Trophoblast cell (in vitro differentiated cells and primary cell): ENCODE measurements around the gene RTKN.

Source experiments
- DNase-seq, 2 donors: peaks; one replicate each; pipeline ENCODE4 v3.0.0-alpha.2; 2016
- H2AFZ ChIP-seq: 2 replicates; pipeline ENCODE4 v1.6.1; 2013; ENCODE audit warnings: low read length, moderate library complexity, mild to moderate bottlenecking; ENCODE audit not compliant: insufficient read depth, poor library complexity
- H2AK5ac ChIP-seq: 2 replicates; pipeline ENCODE4 v1.6.1; 2013; ENCODE audit warnings: mild to moderate bottlenecking, low read length
- H2BK120ac ChIP-seq: 2 replicates; pipeline ENCODE4 v1.6.1; 2013; ENCODE audit warnings: low read length, mild to moderate bottlenecking, moderate library complexity; ENCODE audit not compliant: insufficient read depth, poor library complexity
- H2BK12ac ChIP-seq: 2 replicates; pipeline ENCODE4 v1.6.1; 2013; ENCODE audit warnings: mild to moderate bottlenecking, low read length, moderate library complexity
- H2BK5ac ChIP-seq: 2 replicates; pipeline ENCODE4 v1.6.1; 2013; ENCODE audit warnings: low read length, low read depth, moderate library complexity, mild to moderate bottlenecking; ENCODE audit not compliant: poor library complexity
- H3K14ac ChIP-seq: 2 replicates; pipeline ENCODE4 v1.6.1; 2013; ENCODE audit warnings: mild to moderate bottlenecking, low read length
- H3K18ac ChIP-seq: 2 replicates; pipeline ENCODE4 v1.6.1; 2013; ENCODE audit warnings: mild to moderate bottlenecking, low read length
- H3K23ac ChIP-seq: 2 replicates; pipeline ENCODE4 v1.6.1; 2013; ENCODE audit warnings: low read length
- H3K27ac ChIP-seq: 2 replicates; pipeline ENCODE4 v1.5.1; 2013; ENCODE audit warnings: low read depth, mild to moderate bottlenecking, inconsistent platforms, low read length, moderate library complexity
- H3K27me3 ChIP-seq: 2 replicates; pipeline ENCODE4 v1.6.1; 2013; ENCODE audit warnings: inconsistent platforms, mild to moderate bottlenecking, low read length, moderate library complexity; ENCODE audit not compliant: insufficient read depth
- H3K36me3 ChIP-seq, 2 experiments: 1 replicate in 1 of 2; 2 replicates in 1 of 2; pipeline ENCODE4 v1.6.1; 2013; ENCODE audit warnings: low read length in 2 of 2, mild to moderate bottlenecking in 2 of 2, moderate library complexity in 1 of 2; ENCODE audit not compliant: insufficient read depth in 2 of 2, control insufficient read depth in 1 of 2
- H3K4ac ChIP-seq: 2 replicates; pipeline ENCODE4 v1.6.1; 2013; ENCODE audit warnings: low read depth, mild to moderate bottlenecking, low read length, moderate library complexity
- H3K4me1 ChIP-seq, 2 experiments: 1 replicate in 1 of 2; 2 replicates in 1 of 2; pipeline ENCODE4 v1.6.1; 2013; ENCODE audit warnings: low read length in 2 of 2, mild to moderate bottlenecking in 2 of 2, moderate library complexity in 1 of 2; ENCODE audit not compliant: insufficient read depth in 2 of 2, control insufficient read depth in 1 of 2
- H3K4me2 ChIP-seq: 2 replicates; pipeline ENCODE4 v1.6.1; 2013; ENCODE audit warnings: inconsistent platforms, mild to moderate bottlenecking, low read length, moderate library complexity
- H3K4me3 ChIP-seq: 2 replicates; pipeline ENCODE4 v1.5.1; 2013; ENCODE audit warnings: mild to moderate bottlenecking, low read depth, low read length, inconsistent platforms
- H3K79me1 ChIP-seq: one replicate; pipeline ENCODE4 v1.6.1; 2013; ENCODE audit warnings: low read length
- H3K79me2 ChIP-seq: 2 replicates; pipeline ENCODE4 v1.6.1; 2013; ENCODE audit warnings: low read length, mild to moderate bottlenecking; ENCODE audit not compliant: control insufficient read depth, insufficient read depth, poor library complexity
- H3K9ac ChIP-seq: 2 replicates; pipeline ENCODE4 v1.6.1; 2013; ENCODE audit warnings: mild to moderate bottlenecking, low read length
- H3K9me3 ChIP-seq: 2 replicates; pipeline ENCODE4 v1.6.1; 2013; ENCODE audit warnings: low read depth, mild to moderate bottlenecking, control low read depth, inconsistent platforms, low read length; ENCODE audit not compliant: insufficient read depth
- H4K12ac ChIP-seq: 2 replicates; pipeline ENCODE4 v1.6.1; 2013; ENCODE audit warnings: low read depth, mild to moderate bottlenecking, low read length, moderate library complexity
- H4K8ac ChIP-seq: 2 replicates; pipeline ENCODE4 v1.6.1; 2013; ENCODE audit warnings: low read depth, mild to moderate bottlenecking, low read length, moderate library complexity
- H4K91ac ChIP-seq: one replicate; pipeline ENCODE4 v1.6.1; 2013; ENCODE audit warnings: low read depth, mild to moderate bottlenecking, low read length, moderate library complexity
- WGBS: extraction: QIAGEN DNeasy Blood & Tissue Kit; methylation state at CpG from one replicate; pipeline ENCODE4 v1.1.7; 2013; ENCODE audit warnings: missing lambda C conversion rate; ENCODE audit not compliant: insufficient read length, insufficient coverage; ENCODE audit errors: extremely low coverage; 5-methylcytosine and 5-hydroxymethylcytosine counted together

The RTKN gene

GRCh38 chr2:74458938-74459363 lies 17.2 kb upstream of the RTKN start:
- no peaks in the 10 kb centered on the region for H3K27me3 ChIP-seq
- no CpG with 5 or more reads among the region's 10 CpGs for WGBS
- peak overlapping the region; percentile 87 for H3K14ac ChIP-seq
- H2BK120ac ChIP-seq, result peak overlapping the region; percentile 61
- H4K8ac ChIP-seq, result peak overlapping the region; percentile 83
- peak overlapping the region; percentile 91 for H4K91ac ChIP-seq
- H2BK5ac ChIP-seq, result peak overlapping the region; percentile 51
- peaks cover 3% of the 10 kb centered on the region for H3K9me3 ChIP-seq
- H3K4me3 ChIP-seq, result peak overlapping the region; percentile 80
- peak overlapping the region; percentile 26 for H2BK12ac ChIP-seq
- peak overlapping the region; percentile 61 for H2AFZ ChIP-seq
- H3K4me2 ChIP-seq, result peak overlapping the region; percentile 78
- peak overlapping the region; percentile 91 for H2AK5ac ChIP-seq
- peak overlapping the region; percentile 48 for H3K27ac ChIP-seq
- DNase-seq, result no peak
- peaks cover 7 to 13% of the 10 kb centered on the region in 2 experiments for H3K4me1 ChIP-seq
- peaks cover 13% of the 10 kb centered on the region for H3K79me1 ChIP-seq
- peaks cover 10% of the 10 kb centered on the region for H3K79me2 ChIP-seq
- H3K23ac ChIP-seq, result no peak overlapping the region
- H3K4ac ChIP-seq, result peak overlapping the region; percentile 96
- peak overlapping the region; percentile 88 for H3K18ac ChIP-seq
- H3K36me3 ChIP-seq, result peaks cover 34% of the 10 kb centered on the region in 2 experiments
- peak overlapping the region; percentile 95 for H4K12ac ChIP-seq
- peak overlapping the region; percentile 96 for H3K9ac ChIP-seq

GRCh38 chr2:74458132-74458937 lies 16.6 kb upstream of the RTKN start, which contains the start of gene WBP1:
Gene WBP1 (plus strand): TSS chr2:74458438. CDS start chr2:74458603, 165 bp downstream.
- Histone ChIP-seq H3K14ac (peak within 1 kb of the TSS; percentile 87), H2AK5ac (peak within 1 kb of the TSS; percentile 91), H4K8ac (peak within 1 kb of the TSS; percentile 87), H3K4me1 (peaks cover 7 to 13% of the 10 kb centered on the region in 2 experiments), H3K4ac (peak within 1 kb of the TSS; percentile 96), H2BK12ac (peak within 1 kb of the TSS; percentile 26), H2AFZ (peak within 1 kb of the TSS; percentile 62), H3K23ac (no peak within 1 kb of the TSS), H3K36me3 (peaks cover 33 to 34% of the 10 kb centered on the region in 2 experiments), H2BK5ac (peak within 1 kb of the TSS; percentile 84), H4K91ac (peak within 1 kb of the TSS; percentile 91), H4K12ac (peak within 1 kb of the TSS; percentile 95), H3K9me3 (peaks cover 3% of the 10 kb centered on the region), H2BK120ac (peak within 1 kb of the TSS; percentile 67), H3K79me2 (peaks cover 10% of the 10 kb centered on the region), H3K27me3 (no peaks in the 10 kb centered on the region), H3K18ac (peak within 1 kb of the TSS; percentile 88), H3K79me1 (peaks cover 13% of the 10 kb centered on the region), H3K9ac (peak within 1 kb of the TSS; percentile 96), H3K4me3 (peak within 1 kb of the TSS; percentile 80), H3K27ac (peak within 1 kb of the TSS; percentile 98), H3K4me2 (peak within 1 kb of the TSS; percentile 86)
- peak; percentile 100 for DNase-seq
- no CpG with 5 or more reads among the region's 38 CpGs for WGBS

DNA sequence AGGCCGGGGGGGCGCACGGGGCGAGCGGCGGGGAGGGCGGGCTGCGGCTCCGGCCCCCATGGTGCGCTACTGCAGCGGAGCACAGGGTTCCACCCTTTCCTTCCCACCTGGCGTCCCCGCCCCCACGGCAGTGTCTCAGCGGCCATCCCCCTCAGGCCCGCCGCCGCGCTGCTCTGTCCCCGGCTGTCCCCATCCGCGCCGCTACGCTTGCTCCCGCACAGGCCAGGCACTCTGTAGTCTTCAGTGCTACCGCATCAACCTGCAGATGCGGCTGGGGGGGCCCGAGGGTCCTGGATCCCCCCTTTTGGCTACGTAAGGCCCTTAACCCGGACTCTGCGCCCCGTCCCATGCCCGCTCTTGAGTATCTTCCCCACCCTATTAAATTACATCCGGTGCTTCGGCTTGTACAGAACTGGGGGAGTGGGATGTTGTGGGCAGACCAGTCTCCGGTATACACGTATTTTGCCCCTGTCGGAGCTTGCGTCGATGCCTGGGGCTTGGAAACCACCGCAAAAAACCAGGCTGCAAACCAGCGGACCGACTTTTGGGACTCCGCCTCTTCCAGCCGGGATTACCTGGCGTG lies 15.9 kb upstream of the RTKN start:
- H3K4me3 ChIP-seq, result peak overlapping the region; percentile 78
- no CpG with 5 or more reads among the region's 46 CpGs for WGBS

DNA sequence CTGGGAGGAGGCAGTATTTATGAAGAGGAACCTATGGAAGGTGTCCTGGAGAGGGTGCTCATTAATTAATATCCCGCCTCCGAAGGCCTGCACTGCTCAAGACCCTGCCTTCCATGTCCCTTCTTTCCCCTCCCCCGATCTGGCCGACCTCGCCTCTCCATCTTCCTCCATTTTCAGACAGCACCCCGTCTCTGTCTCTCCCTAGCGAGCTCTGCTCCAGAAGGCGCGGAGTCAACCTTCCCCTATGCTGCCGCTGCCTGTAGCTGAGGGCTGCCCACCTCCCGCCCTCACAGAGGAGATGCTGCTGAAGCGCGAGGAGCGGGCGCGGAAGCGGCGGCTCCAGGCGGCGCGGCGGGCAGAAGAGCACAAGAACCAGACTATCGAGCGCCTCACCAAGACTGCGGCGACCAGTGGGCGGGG lies 15.4 kb upstream of the RTKN start:
- Histone ChIP-seq H3K36me3 (peaks cover 21 to 24% of the 10 kb centered on the region in 2 experiments), H3K79me1 (peaks cover 13% of the 10 kb centered on the region), H3K23ac (no peak overlapping the region), H2BK120ac (peak overlapping the region; percentile 67), H3K9ac (peak overlapping the region; percentile 50), H2AK5ac (no peak overlapping the region), H4K91ac (peak overlapping the region; percentile 87), H3K9me3 (peaks cover 3% of the 10 kb centered on the region), H3K14ac (peak overlapping the region; percentile 76), H3K4me1 (peaks cover 7 to 13% of the 10 kb centered on the region in 2 experiments), H3K4ac (peak overlapping the region; percentile 72), H3K27me3 (no peaks in the 10 kb centered on the region), H3K27ac (peak overlapping the region; percentile 98), H3K18ac (peak overlapping the region; percentile 36), H2AFZ (peak overlapping the region; percentile 28), H2BK12ac (peak overlapping the region; percentile 3), H3K4me2 (peak overlapping the region; percentile 86), H3K4me3 (peak overlapping the region; percentile 78), H4K12ac (peak overlapping the region; percentile 22), H3K79me2 (peaks cover 10% of the 10 kb centered on the region), H2BK5ac (peak overlapping the region; percentile 32), H4K8ac (peak overlapping the region; percentile 83)
- DNase-seq, result no peak
- no CpG with 5 or more reads among the region's 27 CpGs for WGBS

More for the DNA sequence above, 15.9 kb upstream of the RTKN start:
- Histone ChIP-seq H3K4me2 (peak overlapping the region; percentile 86), H3K14ac (peak overlapping the region; percentile 87), H3K27me3 (no peaks in the 10 kb centered on the region), H3K4me1 (peaks cover 7 to 13% of the 10 kb centered on the region in 2 experiments), H4K8ac (peak overlapping the region; percentile 87), H2AFZ (peak overlapping the region; percentile 62), H3K4ac (peak overlapping the region; percentile 18), H4K91ac (peak overlapping the region; percentile 83), H3K18ac (peak overlapping the region; percentile 73), H3K36me3 (peaks cover 26 to 29% of the 10 kb centered on the region in 2 experiments), H3K9me3 (peaks cover 3% of the 10 kb centered on the region), H3K79me2 (peaks cover 10% of the 10 kb centered on the region), H3K27ac (peak overlapping the region; percentile 98), H3K23ac (no peak overlapping the region), H4K12ac (peak overlapping the region; percentile 80), H2AK5ac (peak overlapping the region; percentile 42), H3K79me1 (peaks cover 13% of the 10 kb centered on the region), H3K9ac (peak overlapping the region; percentile 87), H2BK5ac (peak overlapping the region; percentile 84), H2BK12ac (peak overlapping the region; percentile 1), H2BK120ac (peak overlapping the region; percentile 67)
- peak; percentile 67 to 73 for DNase-seq
